VCaP (cell line): Measurements from ENCODE around the gene PMF1.

Experiments used
- H3K27ac ChIP-seq: fragments of 450-650 bp; 2 replicates; pipeline ENCODE4 v1.5.1; 2017
- CTCF ChIP-seq: fragments of 450-650 bp; conservative IDR thresholded peaks from 2 replicates; pipeline ENCODE4 v1.5.1; 2017; ENCODE audit warnings: mild to moderate bottlenecking, moderate library complexity

Gene PMF1, protein sequence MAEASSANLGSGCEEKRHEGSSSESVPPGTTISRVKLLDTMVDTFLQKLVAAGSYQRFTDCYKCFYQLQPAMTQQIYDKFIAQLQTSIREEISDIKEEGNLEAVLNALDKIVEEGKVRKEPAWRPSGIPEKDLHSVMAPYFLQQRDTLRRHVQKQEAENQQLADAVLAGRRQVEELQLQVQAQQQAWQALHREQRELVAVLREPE

GRCh38 chr1:156212833-156213643, at the start of gene PMF1:
PMF1 (plus strand) TSS chr1:156213007; CDS start chr1:156213016, 9 bp downstream.
- TF ChIP-seq CTCF: no peak
- H3K27ac ChIP-seq: peak within 1 kb of the TSS; percentile 92

DNA sequence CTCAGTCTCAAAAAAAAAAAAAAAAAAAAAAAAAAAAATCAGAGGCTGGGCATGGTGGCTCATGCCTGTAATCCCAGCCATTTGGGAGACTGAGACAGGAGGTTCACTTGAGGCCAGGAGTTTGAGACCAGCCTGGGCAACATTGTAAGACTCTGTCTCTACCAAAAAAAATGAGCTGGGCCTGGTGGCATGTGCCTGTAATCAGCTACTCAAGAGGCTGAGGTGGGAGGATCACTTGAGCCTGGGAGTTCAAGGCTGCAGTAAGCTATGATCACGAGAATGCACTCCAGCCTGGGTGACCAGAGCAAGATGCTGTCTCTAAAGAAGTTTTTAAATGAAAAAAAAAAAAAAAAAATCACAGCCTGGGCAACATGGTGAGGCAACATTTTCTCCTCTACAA, 49.1 kb upstream of the PMF1 start:
- no peak for TF ChIP-seq CTCF
- H3K27ac ChIP-seq: no peak overlapping the region

DNA sequence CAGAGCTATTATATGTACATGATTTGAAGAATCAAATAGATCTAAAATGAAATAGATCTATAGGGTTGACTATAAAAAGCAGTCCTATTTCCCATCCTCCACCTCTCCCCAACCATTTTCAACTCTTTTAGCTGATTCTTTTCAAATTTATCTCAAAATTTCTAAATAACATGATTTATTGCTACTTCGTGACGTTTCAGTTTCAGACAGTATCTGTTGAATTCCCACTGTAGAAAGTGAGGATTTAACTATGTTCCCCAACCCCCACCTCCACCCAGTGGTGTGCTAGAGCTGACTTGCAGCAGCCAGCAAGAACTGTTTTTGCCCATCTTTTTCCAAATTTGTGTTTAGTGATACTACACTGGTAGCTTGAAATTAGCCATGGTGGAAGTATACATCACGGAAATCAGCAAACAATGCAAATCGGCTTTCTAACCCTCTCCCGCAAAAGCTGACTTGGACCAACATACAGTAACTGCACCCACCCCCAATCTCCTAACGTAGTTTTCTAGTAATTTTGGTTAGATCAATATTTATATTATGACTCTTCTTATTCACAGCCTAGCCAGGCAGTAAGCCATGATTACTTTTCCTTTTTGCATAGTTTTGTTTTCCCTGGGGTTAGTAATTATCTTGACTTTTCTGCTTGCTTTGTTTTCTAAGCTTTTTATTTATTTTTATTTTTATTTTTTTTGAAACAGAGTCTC, 48.5 kb upstream of the PMF1 start:
- no peak overlapping the region for H3K27ac ChIP-seq
- no peak for TF ChIP-seq CTCF

GRCh38 chr1:156165083-156165482, 47.7 kb upstream of the PMF1 start:
- no peak overlapping the region for H3K27ac ChIP-seq
- TF ChIP-seq CTCF: no peak

GRCh38 chr1:156167536-156167935, 45.3 kb upstream of the PMF1 start:
- no peak for TF ChIP-seq CTCF
- H3K27ac ChIP-seq: no peak overlapping the region

DNA sequence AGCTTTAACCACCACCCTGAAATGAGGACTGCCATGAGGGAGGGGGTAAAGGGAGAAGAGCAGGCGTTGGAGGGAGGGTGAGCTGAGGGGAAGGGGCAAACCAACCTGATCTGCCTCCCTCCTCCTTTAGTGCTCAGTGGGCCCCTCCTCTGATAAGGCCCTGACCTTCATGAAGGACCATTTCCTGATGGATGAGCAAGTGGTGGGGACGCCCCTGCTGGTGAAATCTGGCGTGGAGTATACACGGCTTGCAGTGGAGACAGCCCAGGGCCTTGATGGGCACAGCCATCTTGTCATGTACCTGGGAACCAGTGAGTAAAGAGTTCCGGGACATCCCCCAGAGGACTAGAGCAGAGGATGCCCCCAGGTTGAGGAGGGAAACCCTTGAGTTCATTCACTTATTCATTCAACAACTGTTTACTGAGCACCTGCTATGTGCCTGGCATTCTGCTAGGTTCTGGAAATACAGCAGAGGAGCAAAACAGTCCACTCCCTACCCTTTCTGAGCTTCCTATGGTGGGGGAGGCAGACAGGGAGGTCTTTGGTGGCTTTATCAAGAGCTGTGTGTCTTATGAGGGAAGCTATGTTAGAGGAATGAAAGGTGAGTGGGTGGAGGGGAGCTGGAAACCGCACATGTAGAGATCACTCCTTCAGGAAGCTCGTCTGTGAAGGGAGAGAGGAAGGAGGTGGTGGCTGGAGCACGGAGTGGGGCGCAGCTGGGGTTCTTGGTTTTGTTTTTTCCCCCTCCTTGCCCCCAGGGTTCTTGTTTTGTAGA, 39.9 kb upstream of the PMF1 start:
- H3K27ac ChIP-seq: no peak overlapping the region
- TF ChIP-seq CTCF: no peak
